Testis (tissue), 3 donors: ENCODE results near the gene CALY. TPM values are rescaled to one million over a fixed set of nuclear protein-coding genes. Genes with fewer than 3 reads are reported as not detected.

ENCODE experiments used
- DNase-seq: peaks from one replicate; pipeline ENCODE4 v3.0.0-alpha.2; 2019
- H3K27ac ChIP-seq, 2 donors: fragments of 200-600 bp; sonication (generic); one replicate each; pipeline ENCODE4 v1.5.1; 2019
- H3K27me3 ChIP-seq: fragments of 200-600 bp; sonication (generic); one replicate; pipeline ENCODE4 v1.5.1; 2019
- H3K36me3 ChIP-seq: fragments of 200-600 bp; sonication (generic); one replicate; pipeline ENCODE4 v1.5.1; 2017; ENCODE audit warnings: low read depth; ENCODE audit errors: missing control alignments
- H3K4me1 ChIP-seq: fragments of 200-600 bp; sonication (generic); one replicate; pipeline ENCODE4 v1.5.1; 2019
- H3K4me3 ChIP-seq, 2 donors: fragments of 200-600 bp; sonication (generic); one replicate each; pipeline ENCODE4 v1.5.1; 2017 to 2019
- H3K9me3 ChIP-seq: fragments of 200-600 bp; sonication (generic); one replicate; pipeline ENCODE4 v1.5.1; 2017
- POLR2A ChIP-seq: fragments of 450-650 bp; IDR thresholded peaks from one replicate; pipeline ENCODE4 v1.6.1; 2017; ENCODE audit warnings: antibody characterized with exemption, mild to moderate bottlenecking, moderate library complexity
- WGBS, 2 donors: methylation state at CpG; one replicate each; pipeline ENCODE4 v1.1.5; 2018; 5-methylcytosine and 5-hydroxymethylcytosine counted together
- intact Hi-C: fragments of 100-400 bp; cut with DNase I; formaldehyde crosslinking; loops from one replicate; pipeline ENCODE4 v1.15.1; 2023; ENCODE audit warnings: low total_unique reads
- polyA plus RNA-seq: library from polyadenylated mRNA; stranded (reverse); fragments of 350-450 nt; fragmentation: Illumina TruSeq; extraction: RNeasy Lipid Tissue Mini Kit (QIAGEN cat#74804); gene quantifications from one replicate; pipeline ENCODE4 v1.2.3, GENCODE V29; 2014; ENCODE audit warnings: low read depth, low replicate concordance; ENCODE audit not compliant: insufficient read depth
- total RNA-seq, 2 donors: library from RNA; depleted of rRNA; stranded (reverse); fragments of >200 nt; gene quantifications; one replicate each; pipeline ENCODE4 v1.2.3, GENCODE V29; 2016
- TF ChIP-seq, protein P1 (sequence below), 3 experiments: fragments of 450-650 bp in 2 of 3; fragments of 200-600 bp in 1 of 3; sonication (generic) in 1 of 3; IDR thresholded peaks; one replicate each; pipeline ENCODE4 v1.5.1; 2016 to 2019; ENCODE audit warnings: antibody characterized with exemption in 3 of 3, mild to moderate bottlenecking in 2 of 3, moderate library complexity in 1 of 3

Gene CALY
- total and polyA plus RNA-seq, 3 donors from 2014 or later: 4.9 to 35.5 (median 19.2) TPM

DNA sequence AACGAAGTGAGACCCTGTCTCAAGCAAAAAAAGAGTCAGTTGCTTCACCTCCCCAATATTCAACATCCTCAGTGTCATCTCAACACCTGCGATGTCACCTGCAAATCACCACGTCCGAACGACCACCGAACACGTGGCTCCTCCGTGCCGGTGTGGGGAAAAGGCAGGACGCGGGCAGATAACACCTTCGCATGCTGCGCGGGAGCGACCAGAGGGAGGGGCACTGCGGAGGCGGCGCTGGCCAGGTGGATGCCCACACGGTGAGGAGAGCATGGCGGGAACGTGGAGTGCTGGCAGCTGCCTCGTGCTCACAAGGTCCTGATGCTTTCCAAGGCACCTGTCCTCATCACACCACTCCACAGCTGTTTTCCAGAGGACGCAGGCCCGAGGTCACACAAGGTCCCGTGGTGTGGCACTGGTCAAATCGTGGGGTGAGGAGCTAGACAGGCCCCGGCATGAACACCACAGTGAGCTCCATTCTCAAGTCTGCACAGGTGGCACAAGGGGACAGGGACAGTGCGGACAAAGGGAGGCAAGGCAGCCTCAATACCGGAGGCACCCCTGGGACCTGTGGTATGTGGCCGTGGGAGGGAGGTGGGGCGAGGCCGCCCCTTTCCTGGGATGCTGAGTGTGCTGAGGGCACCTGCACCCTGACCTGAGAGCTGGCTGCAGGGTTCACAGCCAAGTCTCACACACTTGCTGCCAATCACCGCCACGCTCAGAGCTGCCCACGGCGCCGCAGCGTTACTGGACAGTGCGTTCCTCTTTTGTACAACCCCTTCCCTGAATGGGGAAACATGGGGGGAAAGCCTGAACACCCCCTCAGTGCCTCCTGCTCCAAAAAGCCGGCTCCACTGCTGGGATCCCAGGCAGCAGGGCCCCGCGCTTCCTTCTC, 41.0 kb downstream of the CALY start:
- Histone ChIP-seq H3K36me3 (no peaks in the 10 kb centered on the region), H3K27ac (no peak overlapping the region)
- 92% methylated on average over 25 to 42 of the region's 42 CpGs for WGBS, 2 donors

DNA sequence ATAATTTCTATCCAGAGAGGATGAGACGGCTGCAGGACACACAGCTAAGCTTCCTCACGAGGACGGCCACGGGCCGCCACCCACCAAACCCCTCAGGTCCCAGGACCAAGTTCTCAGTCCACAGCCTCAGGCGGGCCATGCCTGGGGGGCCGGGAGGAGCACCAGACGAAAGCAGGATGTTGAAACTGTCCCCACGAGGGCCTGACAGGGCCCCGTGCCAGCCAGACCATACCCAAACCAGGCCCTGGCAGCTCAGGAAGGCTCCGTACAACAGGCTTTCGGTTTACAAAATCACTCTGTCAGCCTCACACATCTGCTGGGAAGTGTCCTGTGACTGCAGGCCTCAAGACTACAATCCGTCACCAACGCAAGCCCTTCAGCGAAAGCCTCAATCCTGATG, 42.5 kb downstream of the CALY start:
- H3K27ac ChIP-seq: no peak overlapping the region
- TF ChIP-seq, protein P1, sequence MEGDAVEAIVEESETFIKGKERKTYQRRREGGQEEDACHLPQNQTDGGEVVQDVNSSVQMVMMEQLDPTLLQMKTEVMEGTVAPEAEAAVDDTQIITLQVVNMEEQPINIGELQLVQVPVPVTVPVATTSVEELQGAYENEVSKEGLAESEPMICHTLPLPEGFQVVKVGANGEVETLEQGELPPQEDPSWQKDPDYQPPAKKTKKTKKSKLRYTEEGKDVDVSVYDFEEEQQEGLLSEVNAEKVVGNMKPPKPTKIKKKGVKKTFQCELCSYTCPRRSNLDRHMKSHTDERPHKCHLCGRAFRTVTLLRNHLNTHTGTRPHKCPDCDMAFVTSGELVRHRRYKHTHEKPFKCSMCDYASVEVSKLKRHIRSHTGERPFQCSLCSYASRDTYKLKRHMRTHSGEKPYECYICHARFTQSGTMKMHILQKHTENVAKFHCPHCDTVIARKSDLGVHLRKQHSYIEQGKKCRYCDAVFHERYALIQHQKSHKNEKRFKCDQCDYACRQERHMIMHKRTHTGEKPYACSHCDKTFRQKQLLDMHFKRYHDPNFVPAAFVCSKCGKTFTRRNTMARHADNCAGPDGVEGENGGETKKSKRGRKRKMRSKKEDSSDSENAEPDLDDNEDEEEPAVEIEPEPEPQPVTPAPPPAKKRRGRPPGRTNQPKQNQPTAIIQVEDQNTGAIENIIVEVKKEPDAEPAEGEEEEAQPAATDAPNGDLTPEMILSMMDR (IDR thresholded peaks at IDR 0.05): no peak
- TF ChIP-seq POLR2A: no peak
- no peaks in the 10 kb centered on the region for H3K9me3 ChIP-seq
- intact Hi-C loops: no loop called here
- DNase-seq: no peak
- H3K4me1 ChIP-seq: no peaks in the 10 kb centered on the region
- no peak overlapping the region for H3K4me3 ChIP-seq
- no peaks in the 10 kb centered on the region for H3K27me3 ChIP-seq
- no peaks in the 10 kb centered on the region for H3K36me3 ChIP-seq
- WGBS, 2 donors: 88% methylated on average over 15 of the region's 15 CpGs

More for the DNA sequence above, 41.0 kb downstream of the CALY start:
- intact Hi-C loops: no loop called here
- no peak overlapping the region for H3K4me3 ChIP-seq
- no peak for TF ChIP-seq POLR2A
- TF ChIP-seq, protein P1 (IDR thresholded peaks at IDR 0.05): no peak
- no peak for DNase-seq
- H3K27me3 ChIP-seq: no peaks in the 10 kb centered on the region
- H3K4me1 ChIP-seq: no peaks in the 10 kb centered on the region
- no peaks in the 10 kb centered on the region for H3K9me3 ChIP-seq

- Histone ChIP-seq H3K27ac (no peak overlapping the region), H3K36me3 (no peaks in the 10 kb centered on the region), H3K9me3 (no peaks in the 10 kb centered on the region), H3K27me3 (no peaks in the 10 kb centered on the region), H3K4me3 (no peak overlapping the region), H3K4me1 (no peaks in the 10 kb centered on the region)
- TF ChIP-seq, protein P1 (IDR thresholded peaks at IDR 0.05): no peak
- no peak for TF ChIP-seq POLR2A
- intact Hi-C loops: no loop called here
- DNase-seq: no peak
- 93 to 95% methylated on average over 8 to 10 of the region's 10 CpGs for WGBS, 2 donors
Observed at GRCh38 chr10:133293810-133294119, 42.9 kb downstream of the CALY start.

- H3K4me3 ChIP-seq: no peak overlapping the region
- intact Hi-C loops: no loop called here
- H3K27me3 ChIP-seq: no peaks in the 10 kb centered on the region
- H3K36me3 ChIP-seq: no peaks in the 10 kb centered on the region
- no peak for TF ChIP-seq POLR2A
- TF ChIP-seq, protein P1 (IDR thresholded peaks at IDR 0.05): no peak
- WGBS, 2 donors: 93 to 96% methylated on average over 18 to 38 of the region's 38 CpGs
- no peaks in the 10 kb centered on the region for H3K4me1 ChIP-seq
- H3K27ac ChIP-seq: no peak overlapping the region
- no peak for DNase-seq
- no peaks in the 10 kb centered on the region for H3K9me3 ChIP-seq
Observed at GRCh38 chr10:133292919-133293809, 43.5 kb downstream of the CALY start.
